ENCODE results near the gene SLK. TPM values are rescaled to one million over a fixed set of nuclear protein-coding genes. Genes with fewer than 3 reads are reported as not detected.

The SLK gene
- total and polyA plus RNA-seq, 5 donors = 12.7 to 40.5 (median 35.3) TPM

GRCh38 chr10:104074505-104074904 is 107.6 kb downstream of the SLK start:
- 89% methylated on average over 6 of the region's 6 CpGs for WGBS
- H3K27me3 ChIP-seq (ENCODE audit: control insufficient read depth, insufficient read depth) = no peaks in the 10 kb centered on the region
- no peak overlapping the region for H3K27ac ChIP-seq (ENCODE audit: low read length)
- DNase-seq = no peak
- ATAC-seq = no peak
- intact Hi-C loops (cut with DNase I) = no loop called here
- H3K4me1 ChIP-seq (ENCODE audit: control insufficient read depth, insufficient read depth, low read length) = no peaks in the 10 kb centered on the region
- H3K4me3 ChIP-seq (ENCODE audit: low read length) = no peak overlapping the region
- no peaks in the 10 kb centered on the region for H3K9me3 ChIP-seq (ENCODE audit: control insufficient read depth, low read length)

DNA sequence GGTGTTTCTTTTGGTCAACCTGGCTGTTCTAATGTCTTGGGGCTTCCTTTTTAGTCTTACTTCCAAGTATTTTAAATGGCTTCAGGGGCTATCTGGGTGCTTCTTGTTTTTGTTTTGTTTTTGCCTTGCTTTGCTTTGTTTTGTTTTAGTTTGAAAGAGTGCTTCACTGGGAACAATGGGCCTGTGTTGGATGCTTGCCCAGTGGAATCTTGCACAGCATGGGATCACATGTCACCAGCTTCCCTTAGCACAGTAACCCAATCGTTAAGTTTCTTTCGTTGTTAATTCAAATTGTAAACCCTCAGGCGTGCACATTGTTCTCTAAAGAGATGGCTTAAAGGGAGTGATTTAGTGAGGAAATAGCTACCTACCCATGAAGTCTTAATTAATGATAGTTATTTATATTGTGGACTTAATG is 109.8 kb downstream of the SLK start:
- H3K4me3 ChIP-seq (ENCODE audit: low read length) = no peak overlapping the region
- peak overlapping the region; percentile 31 for H3K27ac ChIP-seq (ENCODE audit: low read length)
- no peaks in the 10 kb centered on the region for H3K9me3 ChIP-seq (ENCODE audit: control insufficient read depth, low read length)
- intact Hi-C loops (cut with DNase I) = no loop called here
- no peaks in the 10 kb centered on the region for H3K4me1 ChIP-seq (ENCODE audit: control insufficient read depth, insufficient read depth, low read length)
- no peaks in the 10 kb centered on the region for H3K27me3 ChIP-seq (ENCODE audit: control insufficient read depth, insufficient read depth)
- WGBS = 16% methylated on average over 3 of the region's 3 CpGs
- peak; percentile 80 to 93 for ATAC-seq
- peak; percentile 66 to 83 (median 67) for DNase-seq

GRCh38 chr10:104077247-104077646 is 110.3 kb downstream of the SLK start:
- Histone ChIP-seq H3K27ac (ENCODE audit: low read length) (no peak overlapping the region), H3K9me3 (ENCODE audit: control insufficient read depth, low read length) (no peaks in the 10 kb centered on the region), H3K27me3 (ENCODE audit: control insufficient read depth, insufficient read depth) (no peaks in the 10 kb centered on the region), H3K4me3 (ENCODE audit: low read length) (no peak overlapping the region), H3K4me1 (ENCODE audit: control insufficient read depth, insufficient read depth, low read length) (no peaks in the 10 kb centered on the region)
- 64% methylated on average over 3 of the region's 3 CpGs for WGBS
- no peak for DNase-seq
- ATAC-seq = peak in 1 of 2 donors; percentile 61
- intact Hi-C loops (cut with DNase I) = no loop called here

- no peaks in the 10 kb centered on the region for H3K27me3 ChIP-seq (ENCODE audit: control insufficient read depth, insufficient read depth)
- WGBS = 83% methylated on average over 5 of the region's 5 CpGs
- no peaks in the 10 kb centered on the region for H3K9me3 ChIP-seq (ENCODE audit: control insufficient read depth, low read length)
- H3K27ac ChIP-seq (ENCODE audit: low read length) = no peak overlapping the region
- no peak overlapping the region for H3K4me3 ChIP-seq (ENCODE audit: low read length)
- no peaks in the 10 kb centered on the region for H3K4me1 ChIP-seq (ENCODE audit: control insufficient read depth, insufficient read depth, low read length)
- intact Hi-C loops (cut with DNase I) = no loop called here
- no peak for DNase-seq
- peak in 1 of 2 donors; percentile 16 for ATAC-seq
Observed at GRCh38 chr10:104077663-104078151, 110.8 kb downstream of the SLK start.

Small RNAs within 50 kb of the gene (microRNA-seq; reads per million reads assigned to microRNA genes)
- gene MIR936 = 0 reads per million in 2 donors

Other genes starting within 250 kb of the SLK start
- 10 to 100 TPM; 30.2 to 31.7 (median 31.0) TPM for gene SH3PXD2A, start 111.6 kb upstream of the SLK start, total RNA-seq
- 13.5 TPM for gene SH3PXD2A, start 111.6 kb upstream of the SLK start, polyA plus RNA-seq
- 10 to 100 TPM; 24.3 to 26.8 (median 25.1) TPM for gene STN1, start 49.0 kb upstream of the SLK start, total RNA-seq
- gene STN1, start 49.0 kb upstream of the SLK start, polyA plus RNA-seq = 26.8 TPM
- under 1 TPM in 3 of 4 donors, not detected in 1; 0.12 to 0.43 (median 0.14) TPM for gene COL17A1, start 118.7 kb downstream of the SLK start, total RNA-seq
- 0.07 TPM for gene COL17A1, start 118.7 kb downstream of the SLK start, polyA plus RNA-seq
- 1 to 10 TPM; 7.0 to 8.4 (median 7.3) TPM for gene SFR1, start 155.0 kb downstream of the SLK start, total RNA-seq
- gene SFR1, start 155.0 kb downstream of the SLK start, polyA plus RNA-seq = 7.1 TPM